CD4-positive, alpha-beta T cell (primary cell): ENCODE measurements around the gene VSIG10. TPM values are rescaled to one million over a fixed set of nuclear protein-coding genes. Genes with fewer than 3 reads are reported as not detected.

Source experiments
- ATAC-seq: fragments of 200-7000 bp; cut with Tn5 transposase; one replicate; pipeline ENCODE4 v1.10.0; 2022; ENCODE audit warnings: mild to moderate bottlenecking; ENCODE audit not compliant: poor library complexity
- CTCF ChIA-PET: fragments of 350-600 bp; sonication (Branson Sonifier 250); formaldehyde crosslinking; loops from one replicate; lab custom pipeline; 2021; ENCODE audit warnings: antibody characterized with exemption, inconsistent platforms; lab: Charles Lee
- POLR2A ChIA-PET: fragments of 350-600 bp; sonication (Branson Sonifier 250); formaldehyde crosslinking; loops from one replicate; lab custom pipeline; 2021; ENCODE audit warnings: antibody characterized with exemption, inconsistent platforms; lab: Charles Lee
- DNase-seq, 14 experiments: peaks; one replicate each; pipeline ENCODE4 v3.0.0-alpha.2; 2013 to 2020; ENCODE audit warnings: mixed read lengths in 2 of 14
- H3K27ac ChIP-seq, 2 donors: one replicate each; pipeline versions ENCODE4 v1.5.1 to v1.7.0; 2013; ENCODE audit warnings: low read length in 2 of 2, low read depth in 1 of 2, mild to moderate bottlenecking in 1 of 2
- H3K27me3 ChIP-seq, 2 experiments: 1 replicate in 1 of 2; 2 replicates in 1 of 2; pipeline versions ENCODE4 v1.6.1 to v1.7.0; 2013; ENCODE audit warnings: low read length in 2 of 2, control low read depth in 1 of 2, mild to moderate bottlenecking in 1 of 2, moderate library complexity in 1 of 2; ENCODE audit not compliant: insufficient read depth in 2 of 2, control insufficient read depth in 1 of 2
- H3K36me3 ChIP-seq: one replicate; pipeline ENCODE4 v1.6.1; 2013; ENCODE audit warnings: low read length, control low read depth; ENCODE audit not compliant: insufficient read depth
- H3K4me1 ChIP-seq: one replicate; pipeline ENCODE4 v1.6.1; 2013; ENCODE audit warnings: low read length, control low read depth; ENCODE audit not compliant: insufficient read depth
- H3K4me3 ChIP-seq: one replicate; pipeline ENCODE4 v1.5.1; 2013; ENCODE audit warnings: mild to moderate bottlenecking, low read length, moderate library complexity
- H3K9me3 ChIP-seq, 2 experiments: 1 replicate in 1 of 2; 2 replicates in 1 of 2; pipeline versions ENCODE4 v1.6.1 to v1.7.0; 2013; ENCODE audit warnings: low read length in 2 of 2, mild to moderate bottlenecking in 2 of 2, control low read depth in 1 of 2, moderate library complexity in 1 of 2; ENCODE audit not compliant: control insufficient read depth in 1 of 2, insufficient read depth in 1 of 2
- H3K27ac Mint-ChIP-seq: one replicate; pipeline ENCODE4 v1.8.0; 2020; ENCODE audit warnings: mixed read lengths
- H3K27me3 Mint-ChIP-seq: one replicate; pipeline ENCODE4 v1.8.0; 2021; ENCODE audit warnings: mixed read lengths
- H3K36me3 Mint-ChIP-seq: one replicate; pipeline ENCODE4 v1.8.0; 2021; ENCODE audit warnings: low read depth, mixed read lengths
- H3K4me1 Mint-ChIP-seq: one replicate; pipeline ENCODE4 v1.8.0; 2021; ENCODE audit warnings: low read depth, mixed read lengths
- H3K4me3 Mint-ChIP-seq: one replicate; pipeline ENCODE4 v1.8.0; 2020; ENCODE audit warnings: mild to moderate bottlenecking, mixed read lengths
- H3K9me3 Mint-ChIP-seq: one replicate; pipeline ENCODE4 v1.8.0; 2020; ENCODE audit warnings: mixed read lengths
- CTCF ChIP-seq: fragments of 200-600 bp; IDR thresholded peaks from one replicate; pipeline ENCODE4 v1.8.0; 2022; ENCODE audit warnings: antibody characterized with exemption, mild to moderate bottlenecking
- intact Hi-C, 2 experiments: fragments of 100-400 bp; cut with DNase I in 1 of 2; cut with micrococcal nuclease in 1 of 2; formaldehyde crosslinking; loops; one replicate each; pipeline versions ENCODE4 v1.15.1 to v1.9.0; 2023 to 2025; cut with DNase I, micrococcal nuclease
- total RNA-seq, 174 experiments: library from RNA in 2 of 174; stranded (reverse) in 2 of 174; gene quantifications; one replicate each; pipeline ENCODE4 v1.2.3 and lab custom pipeline; 2021 to 2026

The VSIG10 gene
- total RNA-seq, 2 experiments from 2014 or later, result 2.2 TPM

- TF ChIP-seq CTCF, result no peak
- Mint-ChIP-seq H3K27ac (peak overlapping the region; percentile 90), H3K36me3 (peaks cover 29% of the 10 kb centered on the region), H3K9me3 (no peaks in the 10 kb centered on the region), H3K4me1 (peaks cover 48% of the 10 kb centered on the region), H3K27me3 (no peaks in the 10 kb centered on the region), H3K4me3 (peak overlapping the region; percentile 92)
- Histone ChIP-seq H3K4me1 (peaks cover 31% of the 10 kb centered on the region), H3K36me3 (no peaks in the 10 kb centered on the region), H3K4me3 (peak overlapping the region; percentile 74), H3K27ac (peak overlapping the region; percentile 61 to 85), H3K9me3 (no peaks in the 10 kb centered on the region), H3K27me3 (no peaks in the 10 kb centered on the region)
- DNase-seq, result peak in 3 of 14 experiments; percentile 32 to 37 (median 34)
- intact Hi-C loops, result loop anchor here in 1 of 2 experiments (5.0 kb wide), 2 partner anchors 78 to 318 kb away; partner anchors contain the start of genes PEBP1 and SUDS3
- ChIA-PET CTCF (interaction anchor here (0.9 kb wide), 1 partner anchor 185 kb away, joined by 4 read pairs; no protein-coding TSS in a partner anchor), POLR2A (interaction anchor here (1.0 kb wide), 1 partner anchor 77 kb away, joined by 3 read pairs; the partner anchor contains the start of gene PEBP1)
- ATAC-seq, result no peak
These were observed 44.2 kb downstream of the VSIG10 start for GRCh38 chr12:118059341-118060191.

GRCh38 chr12:118058881-118059280 is 44.9 kb downstream of the VSIG10 start:
- peak overlapping the region in 1 of 2 donors; percentile 85 for H3K27ac ChIP-seq
- Mint-ChIP-seq H3K27me3 (no peaks in the 10 kb centered on the region), H3K9me3 (no peaks in the 10 kb centered on the region), H3K27ac (peak overlapping the region; percentile 90), H3K4me1 (peaks cover 41% of the 10 kb centered on the region), H3K4me3 (peak overlapping the region; percentile 92), H3K36me3 (peaks cover 29% of the 10 kb centered on the region)
- DNase-seq (peak in 3 of 14 experiments; percentile 20 to 43 (median 28)), ATAC-seq (no peak)
- no peaks in the 10 kb centered on the region for H3K27me3 ChIP-seq
- ChIA-PET CTCF (interaction anchor here (0.9 kb wide), 1 partner anchor 184 kb away, joined by 4 read pairs; no protein-coding TSS in a partner anchor), POLR2A (no interaction called here)
- H3K4me3 ChIP-seq, result no peak overlapping the region
- H3K36me3 ChIP-seq, result no peaks in the 10 kb centered on the region
- peaks cover 31% of the 10 kb centered on the region for H3K4me1 ChIP-seq
- H3K9me3 ChIP-seq, result no peaks in the 10 kb centered on the region
- TF ChIP-seq CTCF, result no peak
- intact Hi-C loops, result no loop called here

- no peaks in the 10 kb centered on the region for H3K36me3 ChIP-seq
- H3K27me3 ChIP-seq, result no peaks in the 10 kb centered on the region
- no peak overlapping the region for H3K4me3 ChIP-seq
- no peaks in the 10 kb centered on the region for H3K27me3 Mint-ChIP-seq
- H3K27ac ChIP-seq, result no peak overlapping the region
- H3K27ac Mint-ChIP-seq, result peak overlapping the region; percentile 90
- H3K9me3 ChIP-seq, result no peaks in the 10 kb centered on the region
- no peak for ATAC-seq
- peaks cover 30% of the 10 kb centered on the region for H3K4me1 ChIP-seq
- H3K4me3 Mint-ChIP-seq, result no peak overlapping the region
- H3K4me1 Mint-ChIP-seq, result peaks cover 39% of the 10 kb centered on the region
- DNase-seq, result no peak
- TF ChIP-seq CTCF, result no peak
- H3K9me3 Mint-ChIP-seq, result no peaks in the 10 kb centered on the region
- intact Hi-C loops, result no loop called here
- POLR2A ChIA-PET, result no interaction called here
- peaks cover 32% of the 10 kb centered on the region for H3K36me3 Mint-ChIP-seq
- CTCF ChIA-PET, result no interaction called here
These were observed 45.6 kb downstream of the VSIG10 start for GRCh38 chr12:118058227-118058626.
